Measurements from ENCODE around the gene RBCK1. TPM values are rescaled to one million over a fixed set of nuclear protein-coding genes. Genes with fewer than 3 reads are reported as not detected.

The RBCK1 gene
- total and polyA plus RNA-seq, 9 of the 15 experiments (the other 6 are each of a cell fraction or from before 2014, with no cell fraction given) = 5.9 to 59.3 (median 26.5) TPM

DNA sequence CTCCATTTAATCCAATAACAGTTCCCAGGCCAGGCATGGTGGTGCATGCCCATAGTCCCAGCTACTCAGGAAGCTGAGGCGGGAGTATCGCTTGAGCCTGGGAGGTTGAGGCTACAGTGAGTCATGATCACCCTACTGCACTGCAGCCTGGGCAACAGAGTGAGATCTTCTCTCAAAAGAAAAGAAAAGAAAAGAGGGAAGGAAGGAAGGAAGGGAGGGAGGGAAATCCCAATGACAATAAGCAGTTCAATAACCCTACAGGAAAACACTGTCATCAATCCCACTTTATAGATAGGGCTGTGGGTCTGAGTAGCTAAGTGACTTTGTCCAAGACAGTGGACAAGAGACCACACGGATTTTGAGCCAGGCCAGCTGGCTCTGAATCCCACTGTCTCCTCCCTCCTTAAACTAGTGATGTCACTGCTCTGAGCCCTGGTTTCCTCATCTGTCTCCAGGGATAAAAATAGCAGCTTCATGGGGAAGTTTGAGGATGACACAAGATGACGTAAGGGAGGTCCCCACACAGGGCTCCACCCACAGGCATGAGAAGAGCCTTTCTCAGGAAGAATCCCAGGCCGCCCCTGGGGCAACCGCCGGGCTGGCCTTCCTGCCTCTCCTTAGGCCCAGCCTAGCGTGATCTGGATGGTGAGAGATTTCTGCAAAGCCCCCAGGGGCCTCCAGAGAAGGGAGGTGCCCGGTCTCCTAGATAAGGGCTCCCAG, 34.8 kb upstream of the RBCK1 start (continued):
- no peak for TF ChIP-seq ZNF507 (tag; conservative IDR thresholded peaks at IDR 0.05)
- peak; percentile 18; the same call in 1 of the 2 replicates for TF ChIP-seq PHF8 (IDR thresholded peaks at IDR 0.05; ENCODE audit: borderline replicate concordance, low read length)
- peak; percentile 96 for TF ChIP-seq CREM (IDR thresholded peaks at IDR 0.05; ENCODE audit: low read depth)
- peak in 1 of 2 experiments; percentile 30; a peak in 1 of 4 replicates for TF ChIP-seq SRF (CRISPR knock-in tag; IDR thresholded peaks at IDR 0.05)
- no peak for TF ChIP-seq TFAM (CRISPR knock-in tag; conservative IDR thresholded peaks at IDR 0.05)
- TF ChIP-seq PPARD (CRISPR knock-in tag; IDR thresholded peaks at IDR 0.05) = no peak
- TF ChIP-seq, protein P1, sequence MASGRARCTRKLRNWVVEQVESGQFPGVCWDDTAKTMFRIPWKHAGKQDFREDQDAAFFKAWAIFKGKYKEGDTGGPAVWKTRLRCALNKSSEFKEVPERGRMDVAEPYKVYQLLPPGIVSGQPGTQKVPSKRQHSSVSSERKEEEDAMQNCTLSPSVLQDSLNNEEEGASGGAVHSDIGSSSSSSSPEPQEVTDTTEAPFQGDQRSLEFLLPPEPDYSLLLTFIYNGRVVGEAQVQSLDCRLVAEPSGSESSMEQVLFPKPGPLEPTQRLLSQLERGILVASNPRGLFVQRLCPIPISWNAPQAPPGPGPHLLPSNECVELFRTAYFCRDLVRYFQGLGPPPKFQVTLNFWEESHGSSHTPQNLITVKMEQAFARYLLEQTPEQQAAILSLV (tag; IDR thresholded peaks at IDR 0.05) = no peak
- no peak for TF ChIP-seq TCF7L2 (IDR thresholded peaks at IDR 0.05; ENCODE audit: low read depth, low read length)
- 0 out of 2 replicates have a peak, but pooled peaks have one; percentile 22 for TF ChIP-seq HDGF (IDR thresholded peaks at IDR 0.05)
- TF ChIP-seq MBD2 (IDR thresholded peaks at IDR 0.05; ENCODE audit: borderline replicate concordance, low read depth) = peak; percentile 42; the same call in 1 of the 2 replicates
- TF ChIP-seq, protein P2, sequence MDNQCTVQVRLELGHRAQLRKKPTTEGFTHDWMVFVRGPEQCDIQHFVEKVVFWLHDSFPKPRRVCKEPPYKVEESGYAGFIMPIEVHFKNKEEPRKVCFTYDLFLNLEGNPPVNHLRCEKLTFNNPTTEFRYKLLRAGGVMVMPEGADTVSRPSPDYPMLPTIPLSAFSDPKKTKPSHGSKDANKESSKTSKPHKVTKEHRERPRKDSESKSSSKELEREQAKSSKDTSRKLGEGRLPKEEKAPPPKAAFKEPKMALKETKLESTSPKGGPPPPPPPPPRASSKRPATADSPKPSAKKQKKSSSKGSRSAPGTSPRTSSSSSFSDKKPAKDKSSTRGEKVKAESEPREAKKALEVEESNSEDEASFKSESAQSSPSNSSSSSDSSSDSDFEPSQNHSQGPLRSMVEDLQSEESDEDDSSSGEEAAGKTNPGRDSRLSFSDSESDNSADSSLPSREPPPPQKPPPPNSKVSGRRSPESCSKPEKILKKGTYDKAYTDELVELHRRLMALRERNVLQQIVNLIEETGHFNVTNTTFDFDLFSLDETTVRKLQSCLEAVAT (IDR thresholded peaks at IDR 0.05) = peak; percentile 51 to 55; a peak in 1 of 4 replicates
- TF ChIP-seq, protein P3, sequence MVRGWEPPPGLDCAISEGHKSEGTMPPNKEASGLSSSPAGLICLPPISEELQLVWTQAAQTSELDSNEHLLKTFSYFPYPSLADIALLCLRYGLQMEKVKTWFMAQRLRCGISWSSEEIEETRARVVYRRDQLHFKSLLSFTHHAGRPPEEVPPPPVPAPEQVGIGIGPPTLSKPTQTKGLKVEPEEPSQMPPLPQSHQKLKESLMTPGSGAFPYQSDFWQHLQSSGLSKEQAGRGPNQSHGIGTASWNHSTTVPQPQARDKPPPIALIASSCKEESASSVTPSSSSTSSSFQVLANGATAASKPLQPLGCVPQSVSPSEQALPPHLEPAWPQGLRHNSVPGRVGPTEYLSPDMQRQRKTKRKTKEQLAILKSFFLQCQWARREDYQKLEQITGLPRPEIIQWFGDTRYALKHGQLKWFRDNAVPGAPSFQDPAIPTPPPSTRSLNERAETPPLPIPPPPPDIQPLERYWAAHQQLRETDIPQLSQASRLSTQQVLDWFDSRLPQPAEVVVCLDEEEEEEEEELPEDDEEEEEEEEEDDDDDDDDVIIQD (CRISPR knock-in tag; IDR thresholded peaks at IDR 0.05) = no peak
- TF ChIP-seq, protein P4, sequence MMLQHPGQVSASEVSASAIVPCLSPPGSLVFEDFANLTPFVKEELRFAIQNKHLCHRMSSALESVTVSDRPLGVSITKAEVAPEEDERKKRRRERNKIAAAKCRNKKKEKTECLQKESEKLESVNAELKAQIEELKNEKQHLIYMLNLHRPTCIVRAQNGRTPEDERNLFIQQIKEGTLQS (IDR thresholded peaks at IDR 0.05) = peak; percentile 97
- TF ChIP-seq, protein P4 (CRISPR knock-in tag; conservative IDR thresholded peaks at IDR 0.05) = no peak
- TF ChIP-seq ZKSCAN8 (CRISPR knock-in tag; IDR thresholded peaks at IDR 0.05) = peak; percentile 55; the same call in 1 of the 2 replicates
- TF ChIP-seq JUNB (CRISPR knock-in tag; conservative IDR thresholded peaks at IDR 0.05) = 0 out of 2 replicates have a peak, but pooled peaks have one; percentile 4
- TF ChIP-seq ZNF780A (CRISPR knock-in tag; IDR thresholded peaks at IDR 0.05) = no peak
- peak; percentile 15; the same call in 1 of the 2 replicates for TF ChIP-seq CTBP1 (IDR thresholded peaks at IDR 0.05; ENCODE audit: borderline replicate concordance)
- no peak for TF ChIP-seq NELFE (IDR thresholded peaks at IDR 0.05; ENCODE audit: insufficient read depth, insufficient read length)
- TF ChIP-seq RCOR1 (IDR thresholded peaks at IDR 0.05; ENCODE audit: borderline replicate concordance in 1 of 2, low read depth in 2 of 2, low read length in 2 of 2) = peak; percentile 53 to 58; a peak in 2 of 4 replicates
- TF ChIP-seq, protein P5, sequence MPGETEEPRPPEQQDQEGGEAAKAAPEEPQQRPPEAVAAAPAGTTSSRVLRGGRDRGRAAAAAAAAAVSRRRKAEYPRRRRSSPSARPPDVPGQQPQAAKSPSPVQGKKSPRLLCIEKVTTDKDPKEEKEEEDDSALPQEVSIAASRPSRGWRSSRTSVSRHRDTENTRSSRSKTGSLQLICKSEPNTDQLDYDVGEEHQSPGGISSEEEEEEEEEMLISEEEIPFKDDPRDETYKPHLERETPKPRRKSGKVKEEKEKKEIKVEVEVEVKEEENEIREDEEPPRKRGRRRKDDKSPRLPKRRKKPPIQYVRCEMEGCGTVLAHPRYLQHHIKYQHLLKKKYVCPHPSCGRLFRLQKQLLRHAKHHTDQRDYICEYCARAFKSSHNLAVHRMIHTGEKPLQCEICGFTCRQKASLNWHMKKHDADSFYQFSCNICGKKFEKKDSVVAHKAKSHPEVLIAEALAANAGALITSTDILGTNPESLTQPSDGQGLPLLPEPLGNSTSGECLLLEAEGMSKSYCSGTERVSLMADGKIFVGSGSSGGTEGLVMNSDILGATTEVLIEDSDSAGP (CRISPR knock-in tag; IDR thresholded peaks at IDR 0.05) = 0 out of 2 replicates have a peak, but pooled peaks have one; percentile 12
- TF ChIP-seq RBFOX2 (IDR thresholded peaks at IDR 0.05; ENCODE audit: low read depth, low read length) = peak; percentile 53
